Posterior vena cava (tissue), 2 donors: ENCODE data around the gene TTYH2. TPM values are rescaled to one million over a fixed set of nuclear protein-coding genes. Genes with fewer than 3 reads are reported as not detected.
"Not testable (repeated sequence)": the region's sequence is repeated elsewhere in the genome, so short reads cannot be mapped to it uniquely, and the experiment has no call there.

Experiments
- DNase-seq: peaks from one replicate; pipeline ENCODE4 v3.0.0-alpha.2; 2020; ENCODE audit warnings: low spot score
- intact Hi-C, 2 donors: fragments of 100-400 bp; cut with DNase I; formaldehyde crosslinking; loops; one replicate each; pipeline versions ENCODE4 v1.14.1 to v1.14.2; 2022 to 2023
- total RNA-seq, 2 donors: library from RNA; stranded (reverse); fragmentation: NEBNext Ultra II Directional; extraction: Animal tissue kit (Norgen Biotek cat#: 25700); gene quantifications; one replicate each; pipeline ENCODE4 v1.2.1, GENCODE V29; 2021
- donor health status: DM: yes; HTN: yes; CAD: no.
- donor health status: DM: yes; HTN: yes; CAD: no.

TTYH2 gene
- total RNA-seq, 2 donors from 2014 or later, result 3.2 to 5.5 TPM

DNA sequence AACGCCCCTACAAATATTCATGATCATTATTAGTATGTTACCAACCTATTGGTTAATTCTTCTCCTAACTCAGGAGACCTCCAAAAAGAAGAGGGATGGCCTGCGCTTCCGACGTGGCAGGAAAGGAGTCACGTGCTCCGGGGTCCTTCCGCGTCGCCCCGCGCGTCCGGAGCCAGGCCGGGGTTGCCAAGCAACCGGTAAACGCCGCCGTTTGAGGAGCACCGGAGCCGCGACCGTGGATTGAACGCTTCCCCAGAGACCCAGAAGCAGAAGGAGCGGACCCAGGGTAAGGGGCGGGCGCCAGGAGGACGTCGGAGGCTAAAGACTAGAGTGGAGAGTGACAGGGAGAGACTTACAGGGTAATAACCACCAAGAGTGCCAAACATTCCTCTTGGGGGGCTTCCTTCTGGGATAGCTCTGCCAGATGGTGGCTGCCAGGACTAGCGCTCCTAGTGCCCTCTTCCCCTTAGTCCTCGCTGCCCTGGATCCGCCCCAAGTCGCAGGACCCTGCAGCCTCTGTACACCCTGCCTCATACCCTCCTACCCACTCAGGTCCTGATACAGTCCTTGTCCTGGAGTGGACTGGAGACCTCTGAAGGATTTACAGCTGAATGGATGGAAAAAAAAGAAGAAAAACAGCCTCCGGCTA is 60.8 kb downstream of the TTYH2 start, which contains the start of gene DNAI2:
Gene DNAI2, plus strand, starts transcription at position 175 of the 649 bp plus-strand sequence. CDS start 7,584 bp downstream, outside the sequence.
- DNase-seq, result no peak
- intact Hi-C loops, result no loop called here

DNA sequence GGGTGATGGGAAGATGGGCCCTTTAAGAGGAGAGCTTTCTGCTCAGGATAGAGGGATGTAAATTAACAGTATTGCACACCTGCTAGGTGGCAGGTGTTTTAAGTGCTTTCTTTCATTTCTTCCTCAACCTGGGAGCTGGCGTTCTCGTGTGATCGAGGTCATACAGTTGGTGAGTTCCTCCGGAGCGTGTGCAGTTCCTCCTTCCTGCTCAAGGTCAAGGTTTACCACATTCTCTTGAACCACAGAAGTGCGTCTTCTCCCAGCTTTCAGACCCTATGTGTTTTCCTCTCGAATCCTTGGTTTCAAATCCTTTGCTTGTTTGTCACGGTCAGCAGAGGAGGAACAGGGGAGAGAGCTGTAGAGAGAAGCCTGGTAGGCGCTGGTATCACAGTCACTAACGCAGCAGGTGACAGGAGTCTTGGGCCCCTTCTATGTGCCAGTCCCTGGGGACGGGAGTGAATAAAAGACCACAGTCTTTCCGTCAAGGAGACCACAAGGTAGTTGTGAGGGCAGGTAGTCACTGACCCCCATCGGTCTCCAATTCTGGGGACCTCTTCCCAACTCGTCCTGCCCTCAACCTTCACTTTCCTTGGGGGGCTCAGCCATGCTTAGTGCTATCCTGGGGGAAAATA is 61.5 kb downstream of the TTYH2 start:
- no peak for DNase-seq
- intact Hi-C loops, result no loop called here

DNA sequence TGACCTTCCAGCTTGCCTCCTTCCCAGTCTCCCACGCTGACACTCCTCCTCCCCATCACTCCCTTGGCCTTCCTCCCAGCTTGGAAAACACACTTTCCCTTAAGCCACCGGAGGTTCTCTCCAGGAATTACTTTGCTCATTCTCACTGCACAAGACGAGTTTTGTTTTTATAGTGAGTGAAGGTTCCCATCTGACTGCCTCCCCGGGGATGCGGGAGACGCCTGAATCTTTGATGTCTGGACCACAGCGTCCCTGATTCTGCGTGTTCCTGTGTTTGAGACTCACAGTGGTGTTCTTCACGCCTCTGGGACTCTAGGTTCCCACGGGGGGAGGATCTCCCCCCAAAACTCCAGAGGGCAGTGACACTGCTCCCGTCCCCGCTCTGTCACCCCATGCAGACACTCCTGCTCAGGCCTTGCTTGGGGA is 62.7 kb downstream of the TTYH2 start:
- intact Hi-C loops, result no loop called here
- DNase-seq, result no peak

DNA sequence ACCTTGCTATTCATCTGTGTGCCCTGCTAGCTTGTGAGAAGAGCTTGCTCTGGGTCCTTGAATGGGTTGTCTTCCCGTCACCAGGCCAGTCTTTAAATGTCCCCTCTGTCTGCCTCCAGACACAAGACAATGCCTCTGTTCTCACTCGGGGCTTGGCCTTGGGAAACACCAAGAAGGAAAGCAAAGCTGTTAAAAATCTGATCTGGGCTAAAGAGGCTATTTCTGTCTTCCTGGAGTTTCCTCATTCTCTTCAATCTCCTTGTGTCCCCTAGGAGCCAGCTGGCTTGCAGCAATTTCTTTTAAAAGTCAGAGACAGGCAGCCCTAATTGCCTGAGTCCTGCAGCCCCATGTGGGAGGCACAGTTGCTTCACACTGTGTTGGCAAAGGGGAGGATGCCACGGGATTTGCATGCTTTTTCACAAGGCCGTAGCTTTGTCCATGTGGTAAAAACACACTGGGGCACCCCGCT is 63.2 kb downstream of the TTYH2 start:
- no peak for DNase-seq
- intact Hi-C loops, result no loop called here

DNA sequence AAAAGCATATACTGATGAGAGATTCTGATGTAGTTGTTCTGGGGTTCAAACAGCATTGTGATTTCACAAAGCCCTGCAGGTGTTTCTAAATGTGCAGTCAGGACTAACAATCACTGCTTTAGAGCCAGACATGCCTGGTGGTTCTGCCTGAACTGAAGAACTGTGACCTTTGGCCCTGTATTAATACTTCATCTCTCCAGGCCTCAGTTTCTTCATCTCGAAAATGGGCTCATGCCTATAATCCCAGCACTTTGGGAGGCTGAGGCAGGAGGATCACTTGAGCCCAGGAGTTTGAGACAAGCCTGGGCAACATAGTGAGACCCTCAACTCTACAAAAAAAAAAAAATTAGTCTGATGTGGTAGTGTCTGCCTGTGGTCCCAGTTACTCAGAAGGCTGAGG is 64.6 kb downstream of the TTYH2 start:
- no peak for DNase-seq
- intact Hi-C loops, result no loop called here

DNA sequence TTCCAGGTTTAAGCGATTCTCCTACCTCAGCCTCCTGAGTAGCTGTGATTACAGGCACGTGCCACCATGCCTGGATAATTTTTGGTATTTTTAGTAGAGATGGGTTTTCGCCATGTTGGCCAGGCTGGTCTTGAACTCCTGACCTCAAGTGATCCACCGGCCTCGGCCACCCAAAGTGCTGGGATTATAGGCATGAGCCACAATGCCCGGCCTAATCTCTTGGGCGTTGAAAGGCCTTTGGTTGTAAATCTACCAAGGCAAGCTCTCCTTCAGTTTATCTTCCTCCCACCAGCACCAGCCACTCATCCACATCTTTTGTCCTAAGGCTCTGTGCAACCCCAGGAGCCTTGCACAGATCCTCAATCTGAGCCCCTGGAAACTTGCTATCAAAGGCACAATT is 66.2 kb downstream of the TTYH2 start:
- DNase-seq, intact Hi-C loops: not testable (repeated sequence)

DNA sequence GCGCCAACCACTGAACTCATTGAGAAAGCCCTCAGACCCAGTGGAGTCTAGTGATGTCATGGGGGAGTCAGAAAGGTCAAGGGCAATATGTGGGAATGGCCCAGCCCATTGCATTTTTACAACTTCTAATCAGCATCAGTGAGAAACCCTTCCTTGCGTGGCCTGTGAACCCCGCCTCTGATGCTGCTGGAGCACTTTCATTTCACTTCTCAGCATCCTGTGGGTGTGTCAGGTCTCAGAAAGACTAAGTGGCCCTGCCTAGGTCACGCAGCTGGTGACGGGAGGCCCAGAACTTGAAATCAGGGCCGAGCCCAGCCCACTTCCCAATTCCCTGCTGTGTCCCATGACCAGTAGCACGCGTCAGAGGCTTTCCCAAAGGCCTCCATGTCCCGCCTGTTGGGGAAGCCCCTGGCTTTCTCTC is 66.7 kb downstream of the TTYH2 start:
- no peak for DNase-seq
- intact Hi-C loops, result no loop called here

DNA sequence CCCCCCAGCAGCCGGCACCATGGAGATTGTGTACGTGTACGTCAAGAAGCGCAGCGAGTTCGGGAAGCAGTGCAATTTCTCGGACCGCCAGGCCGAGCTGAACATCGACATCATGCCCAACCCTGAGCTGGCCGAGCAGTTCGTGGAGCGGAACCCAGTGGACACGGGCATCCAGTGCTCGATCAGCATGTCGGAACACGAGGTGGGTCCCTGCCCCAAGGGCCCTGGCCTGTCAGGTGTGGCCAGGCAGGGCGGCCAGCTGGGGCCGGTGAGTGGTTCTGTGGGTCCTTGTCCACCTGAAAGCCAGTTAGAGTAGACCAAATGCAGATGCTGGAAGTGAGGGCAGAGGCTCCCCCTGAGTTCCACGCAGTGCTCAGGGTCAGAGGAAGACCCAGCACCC is 68.4 kb downstream of the TTYH2 start:
- DNase-seq, result no peak
- intact Hi-C loops, result no loop called here

DNA sequence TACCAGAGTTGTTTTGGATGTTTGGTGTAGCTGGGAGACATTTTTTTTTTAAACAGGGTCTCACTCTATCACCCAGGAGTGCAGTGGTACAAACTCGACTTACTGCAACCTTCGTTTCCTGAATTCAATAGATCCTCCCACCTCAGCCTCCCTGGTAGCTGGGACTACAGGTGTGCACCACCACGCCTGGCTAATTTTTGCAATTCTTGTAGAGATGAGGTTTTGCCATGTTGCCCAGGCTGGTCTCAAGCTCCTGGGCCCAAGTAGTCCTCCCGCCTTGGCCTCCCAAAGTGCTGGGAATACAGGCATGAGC is 68.9 kb downstream of the TTYH2 start:
- DNase-seq, intact Hi-C loops: not testable (repeated sequence)

DNA sequence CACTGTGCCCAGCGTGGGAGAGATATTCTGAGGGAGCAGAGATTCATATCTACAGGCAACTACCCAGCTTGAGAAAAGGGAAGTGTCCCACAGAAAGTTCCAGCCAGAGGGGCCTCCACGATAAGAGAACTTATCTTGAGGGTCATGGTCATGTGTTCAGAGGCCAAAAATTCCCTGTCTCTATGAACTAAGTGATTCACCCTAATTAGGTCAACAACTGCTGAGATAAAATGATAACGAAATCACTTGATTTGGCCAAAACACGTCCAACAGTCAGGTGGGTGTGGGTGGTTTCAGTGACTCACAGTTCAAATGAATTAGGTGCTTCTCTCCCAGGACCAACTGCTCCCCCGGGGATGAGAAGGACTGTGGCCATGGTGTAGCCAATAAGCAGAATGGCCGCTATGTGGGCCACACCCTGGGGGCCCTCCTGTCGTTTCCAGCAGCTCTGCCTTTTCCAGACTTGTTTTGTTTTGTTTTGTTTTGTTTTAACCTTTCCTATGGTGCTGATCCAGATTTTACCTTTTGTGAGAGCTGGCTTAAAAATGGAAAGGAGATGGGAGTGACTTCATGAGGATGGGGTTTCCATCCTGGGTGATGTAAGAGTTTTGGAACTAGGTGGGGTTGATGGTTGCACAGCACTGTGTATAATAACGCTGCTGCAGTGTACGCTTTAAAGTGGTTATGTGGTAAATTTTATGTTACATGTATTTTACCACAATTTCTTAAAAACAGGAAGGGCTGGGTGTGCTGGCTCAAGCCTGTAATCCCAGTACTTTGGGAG is 69.4 kb downstream of the TTYH2 start:
- intact Hi-C loops, result no loop called here
- DNase-seq, result no peak

DNA sequence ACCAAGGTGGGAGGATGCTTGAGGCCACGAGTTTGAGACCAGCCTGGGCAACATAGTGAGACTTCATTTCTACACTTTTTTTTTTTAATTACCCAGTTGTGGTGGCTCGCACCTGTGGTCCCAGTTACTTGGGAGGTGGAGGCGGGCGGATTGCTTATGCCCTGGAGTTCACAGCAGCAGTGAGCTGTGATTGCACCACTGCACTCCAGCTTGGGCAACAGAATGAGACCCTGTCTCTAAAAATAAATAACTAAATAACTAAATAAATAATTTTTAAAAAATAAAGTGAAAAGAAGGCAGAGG is 70.0 kb downstream of the TTYH2 start:
- no peak for DNase-seq
- intact Hi-C loops, result no loop called here

DNA sequence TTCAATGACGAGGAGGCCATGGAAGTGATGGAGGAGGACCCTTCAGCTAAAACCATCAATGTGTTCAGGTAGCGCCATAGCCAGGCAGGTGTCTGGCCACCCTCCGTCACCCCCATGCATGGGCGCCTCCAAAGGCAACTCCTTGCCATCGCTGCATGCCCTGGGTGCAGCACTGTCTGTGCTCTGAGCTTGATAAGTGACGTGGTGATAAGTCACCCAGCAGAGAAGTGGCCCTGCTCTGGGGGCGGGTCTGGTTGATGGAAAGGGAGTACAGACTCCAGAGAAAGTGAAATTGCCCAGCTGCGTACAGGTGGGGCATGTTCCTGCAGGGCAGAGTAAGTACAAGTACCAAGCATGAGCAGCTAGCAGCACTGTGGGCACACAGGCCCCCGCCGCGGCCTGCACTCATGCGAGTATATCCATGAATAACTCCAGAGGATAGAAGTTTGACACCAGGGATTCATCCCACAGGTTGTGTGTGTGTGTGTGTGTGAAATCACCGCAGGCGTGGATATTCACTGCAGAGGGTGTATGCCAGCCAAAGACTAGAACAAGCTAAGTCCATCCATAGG is 73.7 kb downstream of the TTYH2 start:
- intact Hi-C loops, result no loop called here
- no peak for DNase-seq

DNA sequence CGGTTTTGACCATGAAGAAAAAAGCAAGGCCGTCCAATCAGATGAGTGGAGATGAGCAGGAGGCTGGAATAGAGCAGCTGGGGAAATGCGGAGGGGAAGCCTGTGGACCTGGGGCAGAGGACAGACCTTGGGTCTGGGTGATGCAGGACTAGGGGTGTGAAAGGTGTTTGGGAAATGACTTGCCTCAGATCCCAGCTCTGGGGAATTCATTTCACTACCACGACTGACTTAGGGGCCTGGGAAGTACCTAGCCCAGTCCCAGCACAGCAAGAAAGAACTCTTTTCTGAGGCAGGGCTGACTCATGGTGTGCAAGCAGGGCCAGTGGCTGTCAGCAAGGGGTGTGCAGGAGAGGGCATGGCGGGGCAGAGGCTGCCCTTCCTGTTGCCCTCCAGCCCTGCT is 75.4 kb downstream of the TTYH2 start:
- intact Hi-C loops, result no loop called here
- DNase-seq, result no peak

DNA sequence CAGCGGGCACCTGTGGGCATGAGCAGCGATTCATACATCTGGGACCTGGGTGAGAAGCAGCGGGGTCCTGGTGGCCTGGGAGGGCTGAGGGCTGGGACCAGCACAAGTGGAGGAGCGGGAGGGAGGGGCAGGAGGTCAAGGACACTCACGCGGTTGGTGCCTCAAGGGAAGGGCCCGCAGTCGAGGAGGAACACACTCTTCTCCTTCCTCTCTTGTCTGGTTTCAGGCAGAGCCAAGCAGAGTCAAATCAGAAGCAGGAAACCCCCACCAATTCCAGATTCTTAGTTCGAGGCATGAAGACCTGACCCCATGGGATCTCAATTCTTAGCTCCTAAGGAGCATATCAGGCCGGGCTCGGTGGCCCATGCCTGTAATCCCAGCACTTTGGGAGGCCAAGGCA is 76.3 kb downstream of the TTYH2 start:
- intact Hi-C loops, result no loop called here
- no peak for DNase-seq

DNA sequence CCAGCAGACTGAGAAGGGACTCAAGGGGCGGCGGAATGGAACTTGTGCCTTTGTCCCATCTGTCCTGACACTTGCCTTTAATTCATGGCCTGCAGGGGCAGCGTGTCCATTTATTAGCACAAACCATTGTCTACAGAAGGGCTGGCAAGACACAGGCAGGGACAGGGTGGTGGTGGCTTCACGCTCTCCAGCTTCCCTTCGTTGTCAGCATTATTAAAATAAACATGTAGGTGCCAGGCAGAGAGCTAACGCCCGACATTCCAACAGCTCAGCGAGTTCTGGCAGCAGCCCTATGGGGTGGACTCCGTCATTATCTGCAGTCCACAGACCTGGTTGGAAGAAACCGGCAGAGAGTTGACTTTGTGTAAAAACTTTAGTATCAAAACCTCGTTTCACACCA is 77.0 kb downstream of the TTYH2 start:
- no peak for DNase-seq
- intact Hi-C loops, result no loop called here

DNA sequence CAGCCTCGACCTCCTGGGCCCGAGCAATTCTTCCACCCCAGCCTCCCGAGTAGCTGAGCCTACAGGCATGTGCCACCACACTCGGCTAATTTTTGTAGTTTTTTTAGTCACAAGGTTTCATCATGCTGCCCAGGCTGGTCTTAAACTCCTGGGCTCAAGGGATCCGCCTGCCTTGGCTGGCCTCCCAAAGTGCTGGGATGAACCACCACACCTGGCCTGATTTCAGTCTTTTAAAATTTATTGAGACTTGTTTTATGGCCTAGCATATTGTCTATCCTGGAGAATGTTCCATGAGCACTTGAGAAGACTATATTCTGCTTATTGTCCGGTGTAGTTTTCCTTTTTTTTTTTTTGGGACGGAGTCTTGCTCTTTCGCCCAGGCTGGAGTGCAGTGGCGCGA is 79.1 kb downstream of the TTYH2 start:
- intact Hi-C loops, result no loop called here
- DNase-seq, result no peak

DNA sequence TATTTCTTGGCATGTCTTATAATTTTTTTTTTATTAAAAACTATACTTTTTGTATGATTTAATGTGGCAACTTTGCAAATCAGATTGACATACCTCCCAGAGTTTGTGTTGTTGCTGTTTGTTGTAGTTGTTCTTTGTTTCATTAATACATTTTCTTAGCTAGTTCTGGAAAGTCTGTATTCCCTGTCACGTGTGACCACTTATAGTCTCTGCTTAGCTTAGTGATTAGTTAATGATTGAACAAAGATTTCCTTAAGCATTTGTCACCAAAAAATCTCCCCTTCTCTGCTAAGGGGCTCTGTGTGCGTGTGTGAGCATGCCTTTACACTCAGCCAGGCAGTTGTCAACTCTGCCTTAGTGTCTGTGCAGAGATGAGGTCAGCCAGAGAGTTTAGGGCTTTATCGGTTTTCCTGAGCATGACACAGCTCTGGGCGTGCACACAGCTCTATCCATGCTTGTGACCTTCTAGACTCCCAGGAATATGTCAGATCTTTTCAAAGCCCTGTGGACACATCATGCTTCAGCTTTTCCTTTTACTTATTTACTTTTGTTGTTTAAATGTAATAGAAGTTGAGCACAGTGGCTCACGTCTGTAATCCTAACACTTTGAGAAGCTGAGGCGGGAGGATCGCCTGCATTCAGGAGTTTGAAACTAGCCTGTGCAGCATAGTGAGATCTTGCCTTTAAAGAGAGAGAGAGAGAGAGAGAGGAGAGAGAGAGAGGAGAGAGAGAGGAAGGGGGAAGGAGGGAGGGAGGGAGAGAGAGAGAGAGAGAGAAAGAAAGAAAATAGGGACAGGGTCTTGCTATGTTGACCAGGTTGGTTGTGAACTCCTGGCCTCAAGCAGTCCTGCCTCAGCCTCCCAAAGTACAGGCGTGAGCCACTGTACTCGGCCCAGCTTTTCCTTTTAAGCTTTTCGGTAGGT is 82.5 kb downstream of the TTYH2 start:
- no peak for DNase-seq
- intact Hi-C loops, result loop anchor here in 1 of 2 donors (5.0 kb wide), 1 partner anchor 784 kb away; no protein-coding TSS in a partner anchor

DNA sequence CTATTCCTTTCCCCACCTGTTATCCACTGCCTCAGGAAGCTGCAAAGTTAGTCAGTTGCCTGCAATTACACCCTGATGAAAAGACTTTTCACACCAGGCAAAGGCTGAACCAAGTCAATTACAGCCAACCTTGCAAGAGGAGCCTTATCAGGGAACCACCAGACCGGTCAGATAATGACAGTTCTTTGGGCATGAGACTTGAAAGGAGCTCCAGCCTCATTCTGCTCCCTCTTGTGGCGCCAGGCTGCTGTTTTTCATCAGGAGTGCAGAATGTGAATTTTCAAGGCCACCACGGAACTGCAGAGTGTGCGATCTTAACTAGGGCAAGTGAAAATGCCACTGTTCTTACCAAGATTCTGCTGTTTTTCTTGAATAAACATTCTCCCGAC is 83.2 kb downstream of the TTYH2 start:
- DNase-seq, result no peak
- intact Hi-C loops, result loop anchor here in 1 of 2 donors (5.0 kb wide), 1 partner anchor 784 kb away; no protein-coding TSS in a partner anchor

DNA sequence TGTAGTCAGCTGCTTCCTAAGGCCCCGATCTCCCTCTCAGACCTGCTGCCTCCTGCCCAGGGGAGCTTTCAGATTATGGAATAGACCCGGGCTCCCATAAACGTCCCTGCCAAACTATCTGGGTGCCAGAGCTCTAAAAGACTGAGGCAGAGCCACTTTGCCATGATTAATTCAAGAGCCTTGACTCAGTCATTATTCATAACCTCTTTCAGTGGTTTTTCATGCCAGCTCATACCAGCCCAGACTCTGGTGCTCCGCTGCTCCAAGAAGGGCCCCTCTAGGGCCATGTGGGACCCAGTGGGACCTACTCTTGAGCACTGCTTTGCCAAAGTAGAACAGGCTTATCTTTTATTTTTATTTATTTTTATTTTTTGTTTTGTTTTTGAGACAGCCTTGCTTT is 84.6 kb downstream of the TTYH2 start:
- intact Hi-C loops, result loop anchor here in 1 of 2 donors (5.0 kb wide), 1 partner anchor 786 kb away; no protein-coding TSS in a partner anchor
- DNase-seq, result no peak
